NCI-H526 treated with DMSO at 0.1 percent for 48 hours (cell line): Measurements from ENCODE around the gene PLAGL2.

Experiments
- DNase-seq: peaks from one replicate; lab custom pipeline; 2025; lab: John Stamatoyannopoulos, UW

The PLAGL2 gene

GRCh38 chr20:32149566-32150170 is 57.9 kb downstream of the PLAGL2 start:
- no peak for DNase-seq

DNA sequence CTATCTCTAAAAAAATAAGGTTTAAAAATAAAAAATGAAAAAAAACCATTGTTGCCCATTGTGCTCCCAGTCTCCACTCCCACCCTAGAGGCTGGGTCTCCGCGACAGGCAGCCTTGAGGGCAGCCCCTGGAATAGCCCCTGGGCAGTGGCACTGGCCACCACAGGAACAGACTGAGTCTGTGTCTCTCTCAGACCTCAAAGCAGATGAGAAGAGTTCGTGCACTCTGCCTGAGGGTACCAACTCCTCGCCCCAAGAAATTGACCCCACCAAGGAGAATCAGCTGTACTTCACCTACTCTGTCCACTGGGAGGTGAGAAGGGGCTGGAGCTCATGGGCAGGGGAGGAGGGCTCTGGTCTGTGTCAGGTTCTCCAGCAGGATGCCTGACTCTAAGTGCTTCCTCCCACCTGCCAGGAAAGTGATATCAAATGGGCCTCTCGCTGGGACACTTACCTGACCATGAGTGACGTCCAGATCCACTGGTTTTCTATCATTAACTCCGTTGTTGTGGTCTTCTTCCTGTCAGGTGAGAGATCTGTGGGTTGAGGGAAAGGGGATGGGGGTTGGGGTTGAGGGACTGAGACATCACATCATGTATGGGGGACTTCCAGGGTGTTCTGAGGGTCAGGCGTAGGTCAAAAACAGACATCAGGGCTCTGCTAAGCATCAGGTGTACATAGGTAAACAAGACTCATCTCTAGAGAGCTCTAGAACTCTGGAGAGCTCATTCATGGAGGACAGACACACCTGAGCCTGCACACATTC is 62.5 kb downstream of the PLAGL2 start:
- DNase-seq: no peak

DNA sequence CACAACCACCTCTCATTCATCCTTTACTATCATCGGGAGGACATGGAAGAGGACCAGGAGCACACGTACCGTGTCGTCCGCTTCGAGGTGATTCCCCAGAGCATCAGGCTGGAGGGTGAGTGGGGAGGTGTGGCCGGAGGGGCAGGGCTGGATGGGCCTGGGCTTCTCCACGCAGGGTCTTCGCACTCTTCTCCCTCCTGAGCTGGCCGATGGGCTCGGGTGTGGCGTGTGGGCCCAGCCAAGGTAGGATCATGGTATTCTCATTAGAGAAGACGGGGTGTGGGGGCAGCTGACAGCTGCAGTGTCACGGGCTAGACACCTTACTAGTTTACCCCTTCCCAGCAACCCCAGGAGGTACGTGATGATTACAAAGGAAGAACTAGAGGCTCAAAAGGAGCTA is 64.6 kb downstream of the PLAGL2 start:
- no peak for DNase-seq
